ENCODE results near the gene GSS.

Gene GSS

GRCh38 chr20:34945315-34946077 lies 10.1 kb downstream of the GSS start:
- DNase-seq, result no peak

- DNase-seq, result no peak
Observed at GRCh38 chr20:34943808-34944567, 11.6 kb downstream of the GSS start.

- no peak for DNase-seq
Observed at GRCh38 chr20:34942301-34942700, 13.3 kb downstream of the GSS start.

- DNase-seq, result no peak
Observed at GRCh38 chr20:34941226-34941625, 14.4 kb downstream of the GSS start.

GRCh38 chr20:34940081-34940481 lies 15.5 kb downstream of the GSS start:
- no peak for DNase-seq

- DNase-seq, result no peak
Observed at GRCh38 chr20:34938466-34939163, 17.0 kb downstream of the GSS start.

- no peak for DNase-seq
Observed at GRCh38 chr20:34931771-34932170, 23.8 kb downstream of the GSS start.

- DNase-seq, result no peak
Observed at GRCh38 chr20:34928411-34928810, 27.2 kb downstream of the GSS start.

GRCh38 chr20:34927736-34928135 lies 27.9 kb downstream of the GSS start:
- no peak for DNase-seq

GRCh38 chr20:34926581-34926980 lies 29.0 kb downstream of the GSS start:
- DNase-seq, result no peak

GRCh38 chr20:34925981-34926380 lies 29.6 kb downstream of the GSS start:
- DNase-seq, result no peak

- DNase-seq, result no peak
Observed at GRCh38 chr20:34925341-34925740, 30.3 kb downstream of the GSS start.

GRCh38 chr20:34923414-34923813 lies 32.2 kb downstream of the GSS start:
- no peak for DNase-seq

GRCh38 chr20:34922654-34923381 lies 32.8 kb downstream of the GSS start:
- DNase-seq, result no peak

- no peak for DNase-seq
Observed at GRCh38 chr20:34921436-34921835, 34.2 kb downstream of the GSS start.

GRCh38 chr20:34920055-34920454 lies 35.6 kb downstream of the GSS start:
- DNase-seq, result no peak

GRCh38 chr20:34916774-34917354 lies 38.7 kb downstream of the GSS start:
- no peak for DNase-seq

- no peak for DNase-seq
Observed at GRCh38 chr20:34915749-34916455, 39.7 kb downstream of the GSS start.

GRCh38 chr20:34915131-34915530 lies 40.5 kb downstream of the GSS start:
- DNase-seq, result no peak

- DNase-seq, result no peak
Observed at GRCh38 chr20:34907616-34908469, 47.8 kb downstream of the GSS start.

- no peak for DNase-seq
Observed at GRCh38 chr20:34904202-34904621, 51.4 kb downstream of the GSS start.
